NCI-H1694 treated with DMSO at 0.1 percent for 48 hours (cell line): ENCODE results near the gene MAPK7.

Experiments used
- DNase-seq: peaks from one replicate; lab custom pipeline; 2025; lab: John Stamatoyannopoulos, UW

Gene MAPK7

DNA sequence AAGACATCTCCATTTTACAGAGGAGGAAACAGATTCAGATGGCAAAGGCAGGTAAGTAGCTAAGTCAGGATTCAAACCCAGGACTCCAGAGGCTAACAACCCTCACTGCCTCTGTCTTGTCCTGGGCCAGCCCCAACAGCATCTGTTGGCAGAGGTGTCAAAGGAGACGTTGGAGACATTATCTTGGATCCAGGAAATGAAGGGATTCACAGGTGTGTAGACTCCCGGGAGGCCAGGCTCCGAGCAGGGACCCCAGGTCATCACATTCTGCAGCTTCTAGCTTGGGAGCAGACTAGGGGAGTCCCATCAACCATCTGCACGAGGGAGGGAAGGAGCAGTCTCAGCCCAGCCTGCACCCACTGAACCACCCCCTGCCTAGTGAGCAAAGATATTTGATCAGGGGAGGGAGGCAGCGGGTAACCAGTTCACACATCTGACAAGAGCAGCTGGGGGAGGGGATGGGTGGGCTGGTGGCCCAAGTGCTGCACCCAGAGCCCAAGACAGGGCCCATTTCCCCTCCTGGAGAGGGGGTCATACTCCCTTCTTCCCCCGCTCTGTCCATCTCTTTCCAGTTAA, 14.8 kb upstream of the MAPK7 start:
- DNase-seq: no peak

DNA sequence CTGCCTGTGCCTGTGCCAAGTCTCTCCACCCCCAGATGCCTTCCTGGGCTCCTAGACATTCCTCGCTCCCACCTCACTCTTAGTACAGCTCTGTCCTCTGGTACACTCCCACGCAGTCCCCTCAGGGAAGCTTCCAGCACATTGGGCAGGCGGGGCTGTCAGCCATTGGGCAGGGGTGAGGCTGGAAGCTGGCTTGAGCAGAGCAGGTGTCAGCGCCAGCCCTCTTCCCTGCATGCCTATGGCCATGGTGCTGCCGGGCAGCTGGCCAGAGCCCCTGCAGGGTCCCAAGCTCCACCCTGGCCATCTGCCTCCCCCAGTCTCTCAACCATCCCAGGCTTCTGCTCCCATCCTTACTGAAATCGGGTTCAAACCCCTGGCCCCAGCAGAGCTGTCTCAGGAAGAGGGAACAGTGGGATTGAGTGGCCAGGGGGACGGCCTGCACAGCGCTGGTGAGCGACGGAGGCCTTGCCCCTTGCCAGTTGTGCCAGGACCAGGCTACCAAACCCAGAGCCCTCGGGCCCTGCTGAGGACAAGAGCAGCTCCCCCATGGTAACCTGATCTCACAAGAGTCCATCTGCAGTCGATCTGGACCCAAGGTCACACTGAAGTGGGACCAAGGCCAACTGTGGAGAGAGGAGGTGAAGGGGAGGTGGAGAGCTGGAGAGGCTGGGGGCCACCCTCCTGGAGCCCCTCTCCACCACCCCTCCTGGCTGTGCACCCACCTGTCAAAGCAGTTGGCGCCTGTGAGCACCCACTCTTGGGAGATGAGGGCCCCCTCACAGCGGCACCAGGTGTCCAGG, 13.4 kb upstream of the MAPK7 start:
- no peak for DNase-seq

DNA sequence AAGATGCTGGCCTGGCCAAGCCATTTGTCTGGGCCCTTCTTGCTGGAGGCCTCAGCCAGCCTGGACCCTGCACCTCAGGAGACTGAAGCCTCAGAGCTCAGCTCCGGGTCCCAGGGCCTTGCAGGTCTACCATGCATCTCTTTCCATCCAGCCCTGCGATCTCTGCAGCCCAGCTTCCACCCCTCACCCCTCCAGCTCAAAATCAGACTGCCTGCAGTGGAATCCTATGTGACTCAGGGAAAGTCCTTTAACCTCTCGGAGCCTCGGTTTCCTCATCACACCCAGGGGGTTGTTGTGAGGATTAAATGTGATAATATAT, 12.8 kb upstream of the MAPK7 start:
- no peak for DNase-seq

DNA sequence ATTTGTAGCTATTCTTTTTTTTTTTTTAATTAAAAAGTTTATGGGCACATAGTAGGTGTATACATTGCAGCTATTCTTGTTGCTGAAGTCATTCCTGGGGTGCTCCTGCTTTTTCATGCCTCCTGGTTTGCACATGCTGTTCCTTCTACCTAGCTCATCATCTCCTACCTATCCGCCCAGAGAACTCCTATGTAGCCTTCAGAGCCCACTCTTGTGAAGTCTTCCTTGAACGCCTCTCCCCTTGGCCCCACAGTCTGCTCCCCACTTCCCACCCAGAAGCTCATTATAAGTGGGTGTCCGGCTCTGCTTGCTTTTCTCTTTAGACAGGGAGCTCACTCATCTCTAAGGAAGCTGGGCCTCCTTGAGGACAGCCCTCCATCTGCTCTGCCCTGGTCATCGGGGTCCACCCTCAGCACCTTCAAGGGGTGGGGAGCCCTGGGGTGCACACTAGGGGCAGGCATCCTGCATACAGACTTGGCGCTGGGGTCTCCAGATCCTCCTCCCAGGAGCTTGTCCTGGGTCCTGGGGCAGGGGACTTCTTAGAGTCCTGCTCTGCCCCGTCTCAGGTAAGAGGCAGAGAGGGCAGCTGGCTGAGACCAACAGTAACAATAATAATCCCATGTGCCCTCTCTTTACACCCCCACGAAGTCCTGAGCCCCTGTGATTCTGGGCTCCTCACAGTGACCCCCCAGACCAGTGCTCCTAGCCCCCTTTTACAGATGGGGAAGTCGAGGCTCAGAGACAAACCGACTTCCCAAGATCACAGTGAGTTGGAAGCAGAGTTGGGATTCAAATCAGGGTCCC, 12.3 kb upstream of the MAPK7 start:
- no peak for DNase-seq

DNA sequence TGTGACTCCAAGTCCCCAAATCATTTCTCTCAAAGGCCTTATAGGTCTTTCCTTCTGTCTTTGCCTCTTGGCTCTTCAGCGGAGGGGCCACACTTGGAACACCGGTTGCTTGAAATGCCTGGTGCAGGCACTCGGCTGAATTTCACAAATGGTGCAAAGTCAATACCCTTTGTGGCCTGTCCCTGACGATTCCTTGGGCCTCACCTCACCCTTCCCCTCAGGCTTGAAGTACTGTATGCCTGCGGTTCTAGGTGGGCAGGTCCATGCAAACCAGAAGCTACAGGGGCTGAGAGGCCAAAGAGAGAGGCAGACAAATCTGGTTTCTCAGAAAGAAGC, 11.7 kb upstream of the MAPK7 start:
- no peak for DNase-seq

DNA sequence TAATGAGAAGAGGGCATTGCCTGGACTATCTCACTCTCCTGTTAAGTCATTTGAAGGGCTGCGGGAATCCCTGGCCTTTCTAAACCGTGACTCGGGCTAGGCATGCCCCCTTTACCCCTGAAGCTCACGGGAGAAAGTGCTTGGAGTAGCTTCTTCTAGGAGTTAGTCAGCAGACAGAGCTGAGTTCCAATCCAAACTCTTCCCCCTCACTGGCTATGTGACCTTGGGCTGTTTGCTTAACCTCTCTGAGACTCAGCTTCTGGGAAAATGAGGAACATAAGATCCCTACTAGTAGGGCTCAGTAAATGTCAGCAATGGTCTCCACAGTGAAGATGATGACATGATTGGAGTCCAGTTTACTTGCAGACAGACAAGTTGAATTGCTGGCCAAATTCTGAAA, 10.1 kb upstream of the MAPK7 start:
- no peak for DNase-seq

DNA sequence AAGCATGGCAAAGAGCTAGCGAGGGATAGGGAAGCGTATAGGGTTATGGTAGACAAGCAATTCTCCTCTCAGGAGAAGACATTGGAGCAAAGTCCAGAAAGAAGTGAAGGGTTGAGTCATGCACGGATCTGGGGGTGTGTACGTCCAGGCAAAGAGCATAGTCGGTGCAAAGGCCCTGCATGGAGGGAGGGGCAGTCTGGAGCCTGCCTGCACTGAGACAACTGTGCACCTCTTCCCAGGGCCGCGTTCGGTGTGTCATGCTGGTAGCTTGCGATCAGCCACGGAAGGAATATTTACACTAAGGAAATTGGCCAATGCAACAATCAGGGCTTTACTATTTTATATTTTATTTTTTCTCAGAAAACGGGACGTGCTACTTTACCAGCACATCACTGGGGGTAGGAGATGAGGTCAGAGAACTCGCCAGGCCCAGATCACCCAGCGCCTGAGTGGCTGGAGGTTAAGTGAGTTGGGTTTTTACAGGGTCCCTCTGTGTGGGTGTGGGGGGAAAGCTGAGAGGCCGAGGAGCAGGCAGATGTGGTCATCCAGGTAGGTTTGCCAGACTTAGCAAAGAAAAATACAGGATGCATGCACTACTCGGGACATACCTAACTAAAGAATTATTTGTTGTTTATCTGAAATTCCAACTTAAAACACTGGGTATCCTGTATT, 9.1 kb upstream of the MAPK7 start:
- no peak for DNase-seq

DNA sequence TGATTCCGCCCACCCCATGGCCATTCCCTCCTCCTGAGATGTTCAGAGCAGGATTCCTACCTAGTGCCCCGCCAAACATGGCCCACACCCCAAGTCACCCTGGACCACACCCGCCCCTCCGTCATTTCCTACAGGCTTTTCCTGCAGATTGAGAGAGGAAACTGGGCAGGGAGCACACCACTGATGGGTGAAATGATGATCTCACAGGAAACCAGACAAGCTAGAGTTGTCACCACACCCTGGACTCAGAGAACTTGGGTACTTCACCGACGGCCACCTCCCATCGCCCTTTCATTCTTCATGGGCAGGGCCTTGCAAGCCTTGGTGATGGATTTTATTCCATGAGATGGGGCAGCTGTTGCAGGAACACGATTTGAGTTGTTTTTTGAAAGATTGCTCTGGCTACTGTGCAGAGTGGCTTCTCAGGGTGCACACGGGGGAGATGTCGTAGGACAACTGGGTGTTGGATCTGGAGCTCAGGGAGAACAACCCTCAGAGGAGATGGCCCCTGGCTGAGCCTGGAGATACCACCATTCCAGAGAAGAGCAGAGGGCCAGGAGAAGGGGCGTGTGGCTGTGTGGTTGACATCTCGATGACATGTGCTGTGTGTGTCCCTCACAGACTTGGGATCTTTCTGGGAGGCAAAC, 8.3 kb upstream of the MAPK7 start:
- no peak for DNase-seq

DNA sequence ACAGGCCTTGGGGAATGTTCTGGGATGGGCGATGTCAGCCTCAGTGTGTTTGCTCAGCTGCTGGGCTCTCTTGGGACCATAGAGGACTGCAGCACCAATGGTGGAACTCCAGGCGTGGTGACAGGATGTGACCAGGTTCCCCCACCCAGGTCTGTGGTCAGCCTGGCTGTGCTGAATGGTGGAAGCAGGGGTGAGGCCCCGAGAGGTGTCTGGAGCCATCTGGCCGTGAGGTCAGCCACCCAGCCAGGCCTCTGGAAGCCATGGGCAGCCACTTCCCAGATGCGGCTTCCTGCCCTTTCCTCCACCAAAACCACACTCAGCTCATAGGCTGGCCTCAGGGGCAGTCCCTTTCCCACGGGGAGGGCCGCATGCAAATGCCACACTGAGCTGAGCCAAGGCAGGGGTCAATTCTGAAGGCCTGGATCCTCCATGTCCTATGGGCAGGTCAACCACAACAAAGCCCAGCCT, 7.8 kb upstream of the MAPK7 start:
- DNase-seq: no peak

DNA sequence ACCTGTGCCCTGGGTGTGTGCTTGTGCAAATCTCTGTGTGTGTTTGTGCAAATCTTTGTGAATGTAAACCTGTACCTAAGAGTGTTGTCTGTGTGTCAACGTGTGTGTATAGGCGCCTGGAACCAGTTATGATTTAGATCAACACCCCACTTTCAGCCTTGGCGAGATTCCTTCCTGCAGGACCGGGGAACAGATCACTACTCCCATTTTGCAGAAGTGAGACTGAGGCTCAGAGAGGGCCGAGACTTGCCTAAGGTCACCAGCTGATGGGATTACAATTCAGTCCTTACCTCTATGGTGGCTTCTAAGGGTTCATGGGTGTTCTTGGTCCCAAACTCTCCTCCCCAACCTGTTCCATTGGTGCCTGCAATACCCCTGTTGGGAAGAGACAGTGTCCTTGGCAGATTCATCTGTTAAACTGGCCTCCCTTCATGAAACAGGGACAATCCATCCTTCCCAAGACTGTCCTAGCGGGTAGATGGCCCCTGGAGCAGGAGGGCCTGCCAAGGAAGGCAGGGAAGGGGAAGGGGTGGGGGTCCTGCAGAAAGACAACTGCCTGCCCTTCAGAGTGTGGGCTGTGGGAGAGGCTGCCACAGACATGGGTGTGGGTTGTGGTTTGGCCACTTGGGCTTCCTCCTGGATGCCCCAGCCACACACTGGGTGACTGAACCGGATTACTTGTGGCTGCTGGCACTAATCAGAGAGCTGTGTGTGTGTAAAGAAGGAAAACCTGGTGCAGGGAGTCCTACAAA, 6.9 kb upstream of the MAPK7 start:
- DNase-seq: no peak

DNA sequence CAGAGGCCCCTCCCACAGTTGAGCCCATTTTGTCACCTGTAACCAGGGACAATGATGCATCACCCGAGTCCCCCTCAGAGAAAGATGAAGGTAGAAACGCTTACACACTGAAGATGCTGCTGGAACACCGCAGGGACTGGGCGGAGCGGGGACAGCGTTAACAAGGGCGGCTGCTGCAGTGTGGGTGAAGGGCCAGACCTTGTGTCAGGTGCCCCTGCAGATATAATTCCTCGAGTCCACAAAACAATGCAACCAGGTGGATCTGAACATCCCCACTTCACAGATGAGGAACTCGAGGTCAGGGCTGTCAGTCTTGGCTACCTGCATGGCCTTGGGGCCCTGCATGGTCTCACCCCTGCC, 6.3 kb upstream of the MAPK7 start:
- DNase-seq: no peak

DNA sequence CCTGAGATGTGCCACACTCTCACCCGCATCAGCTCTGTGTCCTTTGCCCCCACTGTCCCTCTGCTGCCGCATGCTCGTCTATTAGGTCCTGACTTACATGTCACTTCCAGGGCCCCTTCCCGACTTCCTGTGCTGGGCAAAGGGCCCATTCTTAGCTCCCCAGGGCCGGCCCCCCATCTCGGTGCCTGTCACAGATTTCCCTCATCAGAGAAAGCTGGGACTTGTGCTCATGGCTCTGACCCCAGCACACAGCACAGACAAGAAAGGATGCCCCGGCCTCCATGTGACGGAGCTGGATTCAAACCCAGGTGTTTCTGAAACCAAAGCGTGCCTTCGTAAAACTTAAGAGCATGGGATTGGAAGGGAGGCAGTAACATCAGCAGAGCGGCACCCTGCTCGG, 5.9 kb upstream of the MAPK7 start:
- DNase-seq: no peak

DNA sequence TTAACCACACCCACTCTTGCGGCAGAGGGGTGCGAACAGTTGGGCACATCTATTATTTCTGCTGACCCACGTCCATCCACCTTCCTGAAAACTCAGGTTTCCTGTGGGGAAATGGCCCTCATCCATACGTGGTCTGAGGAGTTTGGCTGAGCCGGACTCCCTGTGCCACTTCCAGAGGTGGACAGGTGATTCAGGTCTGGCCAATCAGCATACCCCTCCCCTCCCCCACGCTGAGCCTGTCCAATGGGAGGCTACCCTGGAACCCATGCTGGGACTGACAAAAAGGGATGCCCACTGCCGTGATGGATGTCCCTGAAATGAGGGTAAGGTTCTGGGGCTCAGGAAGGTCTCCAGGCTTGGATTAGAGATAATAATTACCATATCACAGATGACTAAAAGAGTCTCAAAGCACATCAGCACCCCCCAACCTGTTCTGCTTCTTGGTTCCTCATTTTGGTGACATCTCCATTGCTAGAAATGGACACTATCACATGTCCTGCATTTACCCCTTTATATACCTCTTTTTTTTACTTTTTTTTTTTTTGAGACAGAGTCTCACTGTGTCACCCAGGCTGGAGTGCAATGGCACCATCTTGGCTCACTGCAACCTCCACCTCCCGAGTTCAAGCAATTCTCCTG, 5.3 kb upstream of the MAPK7 start:
- DNase-seq: no peak

DNA sequence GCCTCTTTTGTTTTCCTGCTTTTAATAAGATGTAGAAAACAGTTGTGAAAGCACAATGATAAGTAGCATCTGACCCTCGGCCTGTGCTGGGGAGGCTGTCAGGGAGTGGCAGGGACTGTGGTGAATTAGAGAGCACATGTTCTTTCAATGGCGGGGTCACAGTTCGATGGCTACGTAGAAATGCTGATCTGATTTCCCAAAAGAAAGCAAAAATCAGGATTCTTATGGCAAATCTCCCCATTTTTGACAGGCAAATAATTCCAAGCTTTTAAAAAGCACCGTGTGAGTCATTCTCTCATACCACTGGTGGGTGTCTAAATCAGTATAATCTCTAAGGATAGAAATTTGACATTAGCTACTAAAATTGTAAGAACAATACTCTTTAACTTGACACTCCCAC, 4.2 kb upstream of the MAPK7 start:
- DNase-seq: no peak

DNA sequence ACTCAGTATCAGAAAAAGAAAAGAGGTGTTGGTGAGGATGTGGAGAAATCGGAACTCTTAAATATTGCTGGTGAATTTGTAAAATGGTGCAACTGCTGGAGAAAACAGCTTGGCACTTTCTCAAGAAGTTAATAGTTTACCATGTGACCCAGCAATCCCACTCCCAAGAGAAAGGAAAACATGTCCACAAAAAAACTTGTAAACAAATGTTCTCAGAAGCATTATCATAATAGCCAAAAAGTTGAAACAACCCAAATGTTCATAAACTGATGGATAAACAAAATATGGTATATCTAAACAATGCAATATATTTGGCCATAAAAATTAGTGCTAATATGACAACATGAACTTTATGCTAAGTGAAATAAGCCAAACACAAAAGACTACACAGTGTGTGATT, 2.6 kb upstream of the MAPK7 start:
- no peak for DNase-seq

DNA sequence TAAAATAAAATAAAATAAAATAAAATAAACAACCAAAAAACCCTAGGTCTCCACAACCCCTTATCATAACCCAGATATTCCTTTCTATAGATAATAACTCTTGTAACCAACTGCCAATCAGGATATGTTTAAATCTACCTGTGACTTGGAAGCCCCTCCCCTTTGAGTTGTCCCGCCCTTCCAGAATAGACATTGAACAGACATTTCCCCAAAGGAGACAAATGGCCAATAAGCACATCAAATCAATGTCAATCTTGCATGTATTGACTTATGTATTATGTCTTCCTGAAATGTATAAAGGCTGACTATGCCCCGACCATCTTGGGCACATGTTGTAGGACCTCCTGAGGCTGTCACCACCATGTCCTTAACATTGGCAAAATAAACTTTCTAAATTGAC, 1.5 kb upstream of the MAPK7 start:
- no peak for DNase-seq

DNA sequence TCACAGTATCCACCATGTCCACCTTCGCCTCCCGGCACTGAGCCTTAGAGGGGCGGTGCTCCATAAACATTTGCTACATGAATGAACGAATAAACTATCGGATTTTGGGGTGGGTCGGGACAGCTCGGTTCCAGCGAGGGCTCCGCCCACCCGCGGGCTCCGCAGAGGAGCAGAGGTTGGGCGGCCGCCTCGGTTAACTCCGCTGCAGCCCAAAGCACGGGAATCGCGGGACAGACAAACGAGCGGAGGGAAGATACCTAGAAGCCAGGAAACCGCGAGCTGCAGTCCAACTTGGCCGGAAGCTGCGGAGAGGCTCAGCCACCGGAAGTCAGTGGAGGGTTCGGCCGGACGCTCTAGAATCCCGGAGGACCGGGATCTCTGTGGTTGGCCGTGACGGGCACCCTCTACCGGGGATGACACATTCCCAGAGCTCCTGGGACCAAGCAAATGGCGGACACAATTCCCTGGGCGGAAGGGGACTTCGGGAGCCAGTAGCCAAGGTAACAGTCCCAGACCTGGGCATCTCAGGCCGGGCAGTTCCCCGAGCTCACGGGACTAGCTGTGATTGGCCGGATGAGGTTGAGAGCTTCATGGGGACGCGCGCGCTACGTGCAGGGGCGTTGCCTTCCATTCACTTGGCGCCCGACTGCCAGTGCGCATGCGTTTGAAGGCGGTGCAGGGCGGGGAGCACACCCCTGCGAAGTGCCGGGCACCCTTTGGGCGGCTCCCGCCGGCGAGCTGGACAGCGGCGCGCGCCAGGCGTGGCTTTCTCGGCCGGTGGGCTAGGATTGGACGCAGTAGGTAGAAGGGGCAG, 489 bp upstream of the MAPK7 start:
- DNase-seq: peak; percentile 99

DNA sequence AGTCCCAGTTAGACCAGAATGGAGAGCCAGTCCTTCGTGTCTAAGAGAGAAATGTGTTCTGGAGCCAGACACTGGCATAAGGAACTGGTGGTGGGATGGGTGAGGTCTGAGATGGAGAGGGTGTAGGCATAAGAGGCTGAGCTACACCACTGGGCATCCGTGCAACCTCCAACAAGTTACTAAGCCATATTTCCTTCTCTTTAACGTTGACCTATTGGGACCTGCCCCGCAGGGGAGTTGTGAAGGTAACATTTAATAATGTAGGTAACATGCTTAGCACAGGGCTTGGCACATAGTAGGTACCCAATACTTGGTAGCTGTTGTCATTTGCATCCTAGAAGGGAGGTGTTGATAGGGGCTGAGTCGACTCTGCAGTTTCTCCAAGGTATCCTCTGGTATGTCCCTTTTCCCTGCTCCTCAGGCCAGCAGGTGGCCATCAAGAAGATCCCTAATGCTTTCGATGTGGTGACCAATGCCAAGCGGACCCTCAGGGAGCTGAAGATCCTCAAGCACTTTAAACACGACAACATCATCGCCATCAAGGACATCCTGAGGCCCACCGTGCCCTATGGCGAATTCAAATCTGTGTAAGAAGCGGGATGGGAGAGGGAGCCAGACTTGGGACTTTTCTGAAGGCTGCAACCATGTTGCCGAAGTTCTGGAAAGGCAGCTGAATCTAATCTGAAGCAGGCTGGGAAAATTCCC, 1.2 kb downstream of the MAPK7 start:
- no peak for DNase-seq

DNA sequence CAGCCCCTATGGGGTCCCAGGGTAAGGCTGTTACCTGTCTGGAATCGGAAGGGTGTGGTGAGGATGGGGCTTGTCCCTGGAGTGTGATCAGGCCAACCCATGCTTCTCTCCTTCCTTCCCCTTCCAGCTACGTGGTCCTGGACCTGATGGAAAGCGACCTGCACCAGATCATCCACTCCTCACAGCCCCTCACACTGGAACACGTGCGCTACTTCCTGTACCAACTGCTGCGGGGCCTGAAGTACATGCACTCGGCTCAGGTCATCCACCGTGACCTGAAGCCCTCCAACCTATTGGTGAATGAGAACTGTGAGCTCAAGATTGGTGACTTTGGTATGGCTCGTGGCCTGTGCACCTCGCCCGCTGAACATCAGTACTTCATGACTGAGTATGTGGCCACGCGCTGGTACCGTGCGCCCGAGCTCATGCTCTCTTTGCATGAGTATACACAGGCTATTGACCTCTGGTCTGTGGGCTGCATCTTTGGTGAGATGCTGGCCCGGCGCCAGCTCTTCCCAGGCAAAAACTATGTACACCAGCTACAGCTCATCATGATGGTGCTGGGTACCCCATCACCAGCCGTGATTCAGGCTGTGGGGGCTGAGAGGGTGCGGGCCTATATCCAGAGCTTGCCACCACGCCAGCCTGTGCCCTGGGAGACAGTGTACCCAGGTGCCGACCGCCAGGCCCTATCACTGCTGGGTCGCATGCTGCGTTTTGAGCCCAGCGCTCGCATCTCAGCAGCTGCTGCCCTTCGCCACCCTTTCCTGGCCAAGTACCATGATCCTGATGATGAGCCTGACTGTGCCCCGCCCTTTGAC, 2.4 kb downstream of the MAPK7 start:
- DNase-seq: no peak
